NB4 (cell line): ENCODE measurements around the gene TRA2A.

ENCODE experiments used
- DNase-seq: peaks from one replicate; pipeline ENCODE4 v3.0.0; 2010; ENCODE audit warnings: low read depth
- H3K4me3 ChIP-seq: one replicate; pipeline ENCODE4 v1.5.1; 2011; ENCODE audit warnings: mild to moderate bottlenecking, low read depth, low read length, moderate library complexity
- MYC ChIP-seq: IDR thresholded peaks from 2 replicates; pipeline ENCODE4 v1.6.1; 2011; ENCODE audit warnings: low read depth, low read length
- POLR2A ChIP-seq: IDR thresholded peaks from 2 replicates; pipeline ENCODE4 v1.6.1; 2011; ENCODE audit warnings: mild to moderate bottlenecking; ENCODE audit not compliant: insufficient read length; ENCODE audit errors: extremely low read depth
- TF ChIP-seq, protein P1 (sequence below): IDR thresholded peaks from 2 replicates; pipeline ENCODE4 v1.6.1; 2011; ENCODE audit warnings: low read depth, low read length
- TF ChIP-seq, protein P2 (sequence below): IDR thresholded peaks from one replicate; pipeline ENCODE4 v1.5.1; 2012; ENCODE audit warnings: low read depth, low read length

Gene TRA2A

DNA sequence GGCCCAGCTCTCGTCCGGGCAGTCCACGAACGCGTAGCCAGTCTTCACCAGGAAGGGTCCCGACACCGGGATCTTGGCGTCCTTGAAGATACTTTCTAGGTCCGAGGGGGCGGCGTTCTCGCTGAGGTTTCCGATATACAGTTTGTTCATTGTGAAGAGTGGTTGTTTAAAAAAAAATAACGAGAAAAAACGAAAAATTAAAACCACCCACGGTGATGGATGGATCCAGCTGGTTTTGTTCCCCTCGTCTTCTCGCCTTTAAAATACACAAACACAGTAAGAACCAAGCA lies 61.9 kb downstream of the TRA2A start:
- H3K4me3 ChIP-seq = peak overlapping the region; percentile 84
- TF ChIP-seq, protein P1, sequence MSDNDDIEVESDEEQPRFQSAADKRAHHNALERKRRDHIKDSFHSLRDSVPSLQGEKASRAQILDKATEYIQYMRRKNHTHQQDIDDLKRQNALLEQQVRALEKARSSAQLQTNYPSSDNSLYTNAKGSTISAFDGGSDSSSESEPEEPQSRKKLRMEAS = no peak
- TF ChIP-seq, protein P2, sequence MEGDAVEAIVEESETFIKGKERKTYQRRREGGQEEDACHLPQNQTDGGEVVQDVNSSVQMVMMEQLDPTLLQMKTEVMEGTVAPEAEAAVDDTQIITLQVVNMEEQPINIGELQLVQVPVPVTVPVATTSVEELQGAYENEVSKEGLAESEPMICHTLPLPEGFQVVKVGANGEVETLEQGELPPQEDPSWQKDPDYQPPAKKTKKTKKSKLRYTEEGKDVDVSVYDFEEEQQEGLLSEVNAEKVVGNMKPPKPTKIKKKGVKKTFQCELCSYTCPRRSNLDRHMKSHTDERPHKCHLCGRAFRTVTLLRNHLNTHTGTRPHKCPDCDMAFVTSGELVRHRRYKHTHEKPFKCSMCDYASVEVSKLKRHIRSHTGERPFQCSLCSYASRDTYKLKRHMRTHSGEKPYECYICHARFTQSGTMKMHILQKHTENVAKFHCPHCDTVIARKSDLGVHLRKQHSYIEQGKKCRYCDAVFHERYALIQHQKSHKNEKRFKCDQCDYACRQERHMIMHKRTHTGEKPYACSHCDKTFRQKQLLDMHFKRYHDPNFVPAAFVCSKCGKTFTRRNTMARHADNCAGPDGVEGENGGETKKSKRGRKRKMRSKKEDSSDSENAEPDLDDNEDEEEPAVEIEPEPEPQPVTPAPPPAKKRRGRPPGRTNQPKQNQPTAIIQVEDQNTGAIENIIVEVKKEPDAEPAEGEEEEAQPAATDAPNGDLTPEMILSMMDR = no peak
- TF ChIP-seq POLR2A (no peak), MYC (no peak)
- DNase-seq = no peak

DNA sequence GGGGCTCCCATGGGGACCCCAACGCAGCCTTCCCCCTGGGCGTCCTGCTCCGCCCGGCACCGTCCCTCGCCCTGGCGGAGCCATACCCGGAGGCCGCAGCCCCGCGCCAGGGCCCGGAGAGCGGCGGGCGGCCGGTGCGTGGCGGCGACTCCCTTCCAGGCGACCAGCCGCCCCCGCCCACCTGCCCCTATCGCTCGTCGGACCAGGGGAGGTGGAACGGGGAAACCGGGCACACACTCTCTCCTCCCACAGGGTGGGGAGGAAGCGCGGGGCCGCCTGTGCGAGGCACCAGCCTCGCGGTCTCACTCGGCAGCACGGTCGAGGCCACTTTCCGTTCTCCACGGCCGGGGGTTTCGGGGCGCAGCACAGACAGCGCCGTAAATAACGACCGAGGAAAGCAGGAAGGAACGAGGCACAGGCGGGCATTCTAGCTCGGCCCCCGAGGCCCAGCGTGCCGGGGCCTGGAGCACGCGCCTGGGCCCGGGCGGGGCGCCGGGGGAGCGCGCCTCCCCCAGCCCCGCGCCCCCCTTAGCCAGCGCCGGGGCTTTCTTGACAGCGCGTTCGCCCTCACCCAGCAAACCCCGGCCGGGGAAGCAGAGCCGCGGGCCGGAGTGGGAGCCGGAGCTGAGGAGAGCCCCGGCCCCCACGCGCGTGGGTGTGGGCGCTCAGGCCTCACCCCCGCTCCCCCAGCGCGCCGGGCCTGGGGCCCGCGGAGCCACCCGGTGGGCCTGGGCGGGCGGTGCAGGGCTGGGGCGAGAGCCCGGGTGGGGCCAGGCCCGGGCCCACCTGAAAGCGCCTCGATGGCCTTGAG lies 62.4 kb downstream of the TRA2A start:
- peak; percentile 78 for DNase-seq
- TF ChIP-seq MYC = peak; percentile 84; the same call in 1 of the 2 replicates
- no peak for TF ChIP-seq POLR2A
- TF ChIP-seq, protein P1 = peak; percentile 78
- H3K4me3 ChIP-seq = peak overlapping the region; percentile 84

DNA sequence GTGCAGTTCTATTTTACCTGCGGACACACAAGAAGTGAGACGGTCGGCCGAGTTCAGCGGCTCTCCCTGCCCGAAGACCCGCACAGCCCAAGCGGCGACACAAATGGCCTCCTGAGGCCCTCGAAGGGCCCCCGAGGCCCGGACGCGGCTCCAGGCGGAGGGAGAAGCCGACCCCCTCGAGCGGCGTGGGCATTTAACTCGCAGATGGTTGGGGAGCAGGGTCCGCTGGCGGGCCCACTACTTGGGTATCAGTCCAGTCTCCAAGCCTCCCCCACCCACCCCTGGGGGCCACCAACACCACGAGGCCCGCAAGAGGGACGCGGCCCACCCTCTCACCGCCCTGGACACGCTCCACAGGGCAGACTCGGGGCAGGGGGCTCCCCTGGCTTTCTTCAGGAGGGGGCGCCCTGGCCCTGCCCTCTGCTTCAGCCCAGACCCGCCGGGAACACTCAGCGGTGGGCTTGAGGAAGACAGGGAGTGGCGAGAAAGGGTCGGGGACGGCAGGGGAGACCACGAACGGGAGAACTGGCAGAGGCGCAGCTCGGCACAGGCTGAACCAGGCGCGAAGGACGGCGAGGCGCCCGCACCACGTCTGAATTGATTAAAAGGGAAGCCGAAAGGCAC lies 63.1 kb downstream of the TRA2A start:
- TF ChIP-seq MYC (no peak; the same call in 1 of the 2 replicates), POLR2A (peak; percentile 8)
- TF ChIP-seq, protein P1 = 0 out of 2 replicates have a peak, but pooled peaks have one; percentile 28
- TF ChIP-seq, protein P2 = no peak
- H3K4me3 ChIP-seq = peak overlapping the region; percentile 84
- DNase-seq = no peak

DNA sequence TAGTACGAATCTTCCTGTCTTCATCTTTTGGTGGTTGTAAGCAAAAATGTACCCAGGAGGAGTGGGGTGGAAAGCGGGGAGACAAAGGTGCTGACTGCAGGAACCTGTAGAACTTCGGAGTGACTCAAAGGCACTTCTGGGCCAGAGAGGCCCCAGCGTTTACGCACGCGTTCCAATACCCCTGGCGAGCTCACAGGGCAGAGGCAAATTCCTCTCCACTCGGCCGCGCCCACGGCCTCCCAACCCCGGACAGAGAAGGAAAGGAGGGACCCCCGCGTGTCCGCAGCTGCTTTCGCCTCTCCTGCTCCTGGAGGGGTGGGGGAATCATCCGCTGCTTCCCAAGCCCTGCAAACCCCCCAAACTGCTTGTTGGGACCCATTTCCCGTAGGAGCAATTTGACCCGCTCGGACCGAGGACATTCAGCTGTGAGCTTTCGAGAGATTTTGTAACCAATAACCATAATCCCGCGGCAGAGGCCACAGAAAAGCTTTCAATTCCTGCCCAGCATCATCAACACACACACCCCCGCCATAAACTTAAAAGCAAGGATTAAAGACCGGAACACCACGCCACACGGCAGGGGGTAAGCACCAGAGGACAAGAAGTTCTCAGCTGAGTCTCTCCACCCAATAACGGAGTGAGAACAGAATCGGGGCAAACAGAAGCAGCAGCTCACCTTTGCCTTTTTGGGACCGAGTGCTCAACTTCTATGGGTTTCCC lies 63.8 kb downstream of the TRA2A start:
- peak; percentile 90 for DNase-seq
- H3K4me3 ChIP-seq = peak overlapping the region; percentile 84
- peak; percentile 70 for TF ChIP-seq MYC
- TF ChIP-seq, protein P1 = peak; percentile 78
- peak; percentile 44 for TF ChIP-seq POLR2A
- TF ChIP-seq, protein P2 = no peak

DNA sequence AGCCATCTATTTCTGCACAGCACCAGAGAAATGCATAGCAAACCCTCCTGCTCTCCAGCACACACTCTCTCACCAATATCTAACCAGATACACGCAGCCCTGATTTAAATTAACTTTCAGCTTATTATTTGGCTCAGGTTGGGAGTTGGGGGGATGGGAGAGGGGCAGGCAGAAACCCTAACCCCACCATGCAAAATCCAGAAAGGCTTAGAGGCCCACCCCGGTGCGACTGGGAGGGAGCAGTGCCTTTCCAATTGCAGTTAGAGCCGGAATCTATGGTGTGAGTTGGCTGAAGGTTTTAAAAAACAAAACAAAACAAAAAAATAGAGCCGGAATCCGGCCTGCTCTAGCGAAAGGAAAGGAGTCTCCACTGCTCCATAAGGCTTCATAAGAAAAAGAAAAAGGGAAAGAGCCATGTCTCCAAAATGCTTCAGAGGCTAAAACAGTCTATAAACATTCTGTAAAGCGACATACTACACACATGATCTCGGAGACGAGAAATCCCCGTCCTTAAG lies 64.4 kb downstream of the TRA2A start:
- H3K4me3 ChIP-seq = peak overlapping the region; percentile 84
- TF ChIP-seq, protein P2 = no peak
- TF ChIP-seq MYC = no peak
- TF ChIP-seq POLR2A = no peak
- TF ChIP-seq, protein P1 = no peak
- no peak for DNase-seq
